Aorta (tissue), 5 donors: ENCODE data around the gene CYP2C9. TPM values are rescaled to one million over a fixed set of nuclear protein-coding genes. Genes with fewer than 3 reads are reported as not detected.

Source experiments
- ATAC-seq: fragments of 200-7000 bp; cut with Tn5 transposase; one replicate; pipeline ENCODE4 v1.9.1; 2022; ENCODE audit warnings: moderate library complexity; ENCODE audit not compliant: low FRiP score
- DNase-seq, 2 donors: peaks; one replicate each; pipeline ENCODE4 v3.0.0-alpha.2; 2020
- H3K27ac ChIP-seq, 2 donors: one replicate each; pipeline ENCODE4 v1.5.1; 2013; ENCODE audit warnings: low read length in 2 of 2, mild to moderate bottlenecking in 2 of 2, moderate library complexity in 2 of 2, control low read depth in 1 of 2, inconsistent platforms in 1 of 2, low read depth in 1 of 2
- H3K27me3 ChIP-seq, 2 donors: one replicate each; pipeline ENCODE4 v1.6.1; 2013; ENCODE audit warnings: control low read depth in 1 of 2, low read length in 1 of 2, mild to moderate bottlenecking in 1 of 2, moderate library complexity in 1 of 2; ENCODE audit not compliant: insufficient read depth in 2 of 2, control insufficient read depth in 1 of 2
- H3K36me3 ChIP-seq, 2 donors: one replicate each; pipeline ENCODE4 v1.6.1; 2013; ENCODE audit warnings: control low read depth in 1 of 2, low read length in 1 of 2, mild to moderate bottlenecking in 1 of 2; ENCODE audit not compliant: insufficient read depth in 2 of 2, control insufficient read depth in 1 of 2
- H3K4me1 ChIP-seq, 2 donors: one replicate each; pipeline ENCODE4 v1.6.1; 2013; ENCODE audit warnings: low read length in 2 of 2, control low read depth in 1 of 2, mild to moderate bottlenecking in 1 of 2, moderate library complexity in 1 of 2; ENCODE audit not compliant: insufficient read depth in 2 of 2, control insufficient read depth in 1 of 2
- H3K4me3 ChIP-seq, 2 donors: one replicate each; pipeline ENCODE4 v1.5.1; 2013; ENCODE audit warnings: low read length in 2 of 2, control low read depth in 1 of 2, mild to moderate bottlenecking in 1 of 2
- H3K9me3 ChIP-seq: one replicate; pipeline ENCODE4 v1.6.1; 2013; ENCODE audit warnings: mild to moderate bottlenecking, low read length; ENCODE audit not compliant: control insufficient read depth
- whole genome bisulfite sequencing, 2 donors: extraction: QIAGEN DNeasy Blood & Tissue Kit; methylation state at CpG; one replicate each; pipeline ENCODE4 v1.1.7; 2013; 5-methylcytosine and 5-hydroxymethylcytosine counted together
- intact Hi-C, 2 donors: fragments of 100-400 bp; cut with DNase I; formaldehyde crosslinking; loops; one replicate each; pipeline versions ENCODE4 v1.14.2 to v1.15.0; 2022
- polyA plus RNA-seq, 2 donors: library from polyadenylated mRNA; stranded (reverse); fragments of 200-250 nt; gene quantifications; one replicate each; pipeline ENCODE4 v1.2.3, GENCODE V29; 2013
- total RNA-seq, 2 donors: library from RNA; stranded (reverse); fragmentation: NEBNext Ultra II Directional; extraction: Animal tissue kit (Norgen Biotek cat#: 25700); gene quantifications; one replicate each; pipeline ENCODE4 v1.2.1, GENCODE V29; 2021
- donor health status: healthy with polysubstance abuse.
- donor health status: Bipolar disorder and iron deficiency.
- donor health status: DM: no; HTN: no; CAD: no.
- donor health status: DM: no; HTN: no; CAD: no.
- donor health status: DM: yes; HTN: yes; CAD: no.

CYP2C9 gene
- total and polyA plus RNA-seq, 4 donors: 10.1 TPM; not detected in 3

DNA sequence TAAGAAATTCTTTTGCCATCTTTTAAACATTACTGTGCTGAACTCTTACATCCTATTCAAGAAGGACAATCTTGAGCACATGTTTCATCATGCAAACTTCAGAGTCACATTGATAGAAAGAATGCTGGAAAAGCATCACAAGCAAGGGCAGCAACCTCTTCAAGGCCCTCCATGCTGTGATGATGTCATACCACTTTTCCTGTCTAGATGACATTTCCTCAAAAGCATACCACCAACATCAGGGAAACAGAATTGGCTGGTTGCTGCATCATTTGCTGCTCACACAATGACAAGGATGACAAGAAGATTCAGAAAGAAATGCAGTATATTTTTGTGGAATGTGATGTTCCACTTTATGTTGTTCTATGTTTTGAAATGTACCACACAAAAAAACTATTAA, 93.2 kb downstream of the CYP2C9 start:
- H3K4me3 ChIP-seq: no peak overlapping the region
- no peak for ATAC-seq
- intact Hi-C loops: no loop called here

DNA sequence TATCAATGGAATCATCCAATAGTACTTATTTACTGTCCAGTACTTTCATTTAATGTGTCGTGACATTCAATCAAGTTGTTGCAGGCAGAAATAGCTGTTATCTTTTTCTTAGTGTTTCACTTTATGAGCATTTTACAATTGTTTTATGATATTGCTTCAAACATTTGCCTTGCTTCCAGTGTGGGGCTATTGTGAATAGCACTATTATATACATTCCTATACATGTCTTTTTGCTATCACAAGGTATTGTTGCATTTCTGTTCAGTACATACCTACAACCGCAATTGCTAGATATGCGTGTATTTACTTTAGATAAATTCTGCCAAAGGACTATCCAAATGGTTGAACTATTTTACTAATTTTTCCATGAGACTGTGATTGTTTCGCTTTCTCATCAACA, 95.9 kb downstream of the CYP2C9 start:
- Histone ChIP-seq H3K4me1 (no peaks in the 10 kb centered on the region), H3K4me3 (no peak overlapping the region), H3K9me3 (peaks cover 4% of the 10 kb centered on the region), H3K27ac (no peak overlapping the region), H3K27me3 (no peaks in the 10 kb centered on the region), H3K36me3 (no peaks in the 10 kb centered on the region)
- intact Hi-C loops: no loop called here
- 74% methylated on average over 4 of the region's 4 CpGs for WGBS, 2 donors
- ATAC-seq (no peak), DNase-seq (no peak)

More for the DNA sequence above, 93.2 kb downstream of the CYP2C9 start:
- DNase-seq: no peak
- Histone ChIP-seq H3K9me3 (peaks cover 4% of the 10 kb centered on the region), H3K4me1 (no peaks in the 10 kb centered on the region), H3K27me3 (no peaks in the 10 kb centered on the region), H3K36me3 (no peaks in the 10 kb centered on the region), H3K27ac (no peak overlapping the region)

DNA sequence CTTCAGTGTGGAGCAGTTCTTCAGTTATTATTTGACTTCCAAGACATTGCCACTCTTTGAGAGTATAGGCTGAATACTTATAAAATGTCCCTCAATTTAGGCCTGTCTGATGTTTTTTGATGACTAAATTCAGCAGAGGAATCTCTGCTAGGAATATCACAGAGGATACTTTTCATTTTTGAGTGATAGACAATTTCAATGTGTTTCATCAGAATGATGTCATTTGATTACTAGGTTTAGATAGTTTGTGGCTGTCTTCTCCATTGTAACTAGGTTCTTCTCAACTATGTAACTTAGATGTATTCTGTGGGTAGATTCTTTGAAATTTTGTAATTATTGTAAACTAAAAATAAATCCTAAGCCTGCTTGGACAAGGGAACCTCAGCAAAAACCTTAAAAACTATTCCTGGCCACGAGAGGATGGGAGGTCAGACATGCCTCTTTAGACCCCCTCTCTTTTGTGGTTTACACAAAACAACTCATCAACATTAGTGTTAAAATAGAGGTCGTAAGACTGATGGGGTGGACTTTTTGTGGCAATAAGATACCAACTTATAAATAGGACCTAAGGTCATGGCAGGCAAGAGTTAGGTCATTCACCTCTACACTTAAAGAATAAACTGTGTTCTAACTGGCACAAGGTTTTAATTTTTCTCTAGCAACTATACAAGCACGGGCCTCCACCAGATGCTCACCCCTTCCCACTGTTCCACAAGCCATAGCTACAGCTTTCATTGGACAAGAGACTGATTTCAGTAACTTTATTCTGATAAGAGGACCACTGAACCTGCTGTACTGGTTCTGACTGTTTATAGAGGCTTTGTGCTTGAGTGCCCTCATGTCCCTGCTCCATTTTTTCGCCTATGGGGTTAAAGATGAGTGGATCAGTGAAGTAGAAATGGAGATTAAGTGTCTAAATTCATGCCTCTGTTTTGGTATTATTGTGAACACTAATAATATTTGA, 97.2 kb downstream of the CYP2C9 start:
- H3K27ac ChIP-seq: no peak overlapping the region
- 42 to 44% methylated on average over 4 of the region's 4 CpGs for WGBS, 2 donors
- no peaks in the 10 kb centered on the region for H3K4me1 ChIP-seq
- H3K27me3 ChIP-seq: no peaks in the 10 kb centered on the region
- DNase-seq (no peak), ATAC-seq (no peak)
- peaks cover 4% of the 10 kb centered on the region for H3K9me3 ChIP-seq
- H3K36me3 ChIP-seq: no peaks in the 10 kb centered on the region
- intact Hi-C loops: no loop called here
- no peak overlapping the region for H3K4me3 ChIP-seq

DNA sequence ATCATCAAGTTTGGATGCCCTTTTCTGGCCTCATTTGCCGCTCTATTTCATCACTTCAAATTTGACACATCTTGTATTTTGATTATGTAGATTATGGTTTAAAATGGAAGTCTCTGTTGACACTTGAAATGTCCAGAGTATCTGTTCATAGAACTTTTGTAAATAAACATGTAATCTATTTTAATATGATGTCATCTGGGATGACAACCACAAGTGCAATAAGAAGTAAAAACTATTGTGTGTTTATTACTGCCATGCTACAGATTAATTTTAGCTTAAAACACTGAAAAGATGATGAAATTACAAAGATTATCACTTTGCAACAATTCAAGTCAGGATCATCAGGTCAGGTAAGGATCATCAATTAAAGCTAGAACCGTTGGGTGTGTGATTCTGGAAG, 100.8 kb downstream of the CYP2C9 start:
- intact Hi-C loops: no loop called here
- no peak for ATAC-seq
- 79 to 87% methylated on average over 2 of the region's 2 CpGs for WGBS, 2 donors

More for the DNA sequence above, 100.8 kb downstream of the CYP2C9 start:
- Histone ChIP-seq H3K36me3 (no peaks in the 10 kb centered on the region), H3K27ac (no peak overlapping the region), H3K9me3 (no peaks in the 10 kb centered on the region), H3K4me1 (no peaks in the 10 kb centered on the region), H3K4me3 (no peak overlapping the region), H3K27me3 (no peaks in the 10 kb centered on the region)
- no peak for DNase-seq

Other genes with a start within 250 kb of the CYP2C9 start
- gene CYP2C19, start 176.0 kb upstream of the CYP2C9 start, total RNA-seq: not detected
- gene CYP2C19, start 176.0 kb upstream of the CYP2C9 start, polyA plus RNA-seq: 1 to 10 TPM in 1 of 2 donors, not detected in 1; 1.5 TPM
- under 1 TPM; 0.26 to 0.78 TPM for gene CYP2C8, start 130.8 kb downstream of the CYP2C9 start, total RNA-seq
- gene CYP2C8, start 130.8 kb downstream of the CYP2C9 start, polyA plus RNA-seq: 1 to 10 TPM in 1 of 2 donors, under 1 TPM in 1; 0.59 to 1.1 TPM